ENCODE results near the gene PFKP.

Gene PFKP

GRCh38 chr10:3040069-3040468 lies 27.3 kb upstream of the PFKP start:
- no peaks in the 10 kb centered on the region for H3K9me3 ChIP-seq (ENCODE audit: control insufficient read depth, low read length)
- TF ChIP-seq CTCF (IDR thresholded peaks at IDR 0.05): no peak
- H3K79me2 ChIP-seq: no peaks in the 10 kb centered on the region
- no peaks in the 10 kb centered on the region for H3K4me1 ChIP-seq
- no peaks in the 10 kb centered on the region for H3K36me3 ChIP-seq (ENCODE audit: control insufficient read depth, insufficient read depth, low read length)
- no peaks in the 10 kb centered on the region for H3K27me3 ChIP-seq (ENCODE audit: control insufficient read depth, insufficient read depth, low read length)
- no peak overlapping the region for H2AFZ ChIP-seq
- no peak overlapping the region for H3K4me3 ChIP-seq (ENCODE audit: low read depth, low read length)
- H3K4me2 ChIP-seq (ENCODE audit: low read length): no peak overlapping the region
- H3K9ac ChIP-seq: no peak overlapping the region
- H3K27ac ChIP-seq: no peak overlapping the region

- Histone ChIP-seq H3K9me3 (ENCODE audit: control insufficient read depth, low read length) (no peaks in the 10 kb centered on the region), H3K27me3 (ENCODE audit: control insufficient read depth, insufficient read depth, low read length) (no peaks in the 10 kb centered on the region), H3K9ac (no peak overlapping the region), H3K36me3 (ENCODE audit: control insufficient read depth, insufficient read depth, low read length) (no peaks in the 10 kb centered on the region), H3K79me2 (no peaks in the 10 kb centered on the region), H2AFZ (no peak overlapping the region), H3K4me2 (ENCODE audit: low read length) (no peak overlapping the region), H3K4me1 (no peaks in the 10 kb centered on the region), H3K27ac (no peak overlapping the region), H3K4me3 (ENCODE audit: low read depth, low read length) (no peak overlapping the region)
- TF ChIP-seq CTCF (IDR thresholded peaks at IDR 0.05): no peak
Observed at GRCh38 chr10:3042589-3042988, 24.8 kb upstream of the PFKP start.

GRCh38 chr10:3043512-3044368 lies 23.6 kb upstream of the PFKP start:
- H3K9ac ChIP-seq: no peak overlapping the region

GRCh38 chr10:3045471-3046209 lies 21.7 kb upstream of the PFKP start:
- no peak for TF ChIP-seq CTCF (IDR thresholded peaks at IDR 0.05)
- no peak overlapping the region for H3K4me3 ChIP-seq (ENCODE audit: low read depth, low read length)
- no peaks in the 10 kb centered on the region for H3K36me3 ChIP-seq (ENCODE audit: control insufficient read depth, insufficient read depth, low read length)
- no peak overlapping the region for H3K4me2 ChIP-seq (ENCODE audit: low read length)
- H3K9ac ChIP-seq: no peak overlapping the region
- H3K9me3 ChIP-seq (ENCODE audit: control insufficient read depth, low read length): no peaks in the 10 kb centered on the region
- H2AFZ ChIP-seq: no peak overlapping the region
- H3K27ac ChIP-seq: no peak overlapping the region
- no peaks in the 10 kb centered on the region for H3K79me2 ChIP-seq
- no peaks in the 10 kb centered on the region for H3K27me3 ChIP-seq (ENCODE audit: control insufficient read depth, insufficient read depth, low read length)
- no peaks in the 10 kb centered on the region for H3K4me1 ChIP-seq

More at GRCh38 chr10:3043512-3044368, 23.6 kb upstream of the PFKP start:
- Histone ChIP-seq H3K4me2 (ENCODE audit: low read length) (no peak overlapping the region), H3K4me3 (ENCODE audit: low read depth, low read length) (no peak overlapping the region), H3K36me3 (ENCODE audit: control insufficient read depth, insufficient read depth, low read length) (no peaks in the 10 kb centered on the region), H3K79me2 (no peaks in the 10 kb centered on the region), H3K27me3 (ENCODE audit: control insufficient read depth, insufficient read depth, low read length) (no peaks in the 10 kb centered on the region), H3K27ac (no peak overlapping the region), H3K9me3 (ENCODE audit: control insufficient read depth, low read length) (no peaks in the 10 kb centered on the region), H3K4me1 (no peaks in the 10 kb centered on the region), H2AFZ (no peak overlapping the region)
- peak; percentile 31 for TF ChIP-seq CTCF (IDR thresholded peaks at IDR 0.05)
